T-helper 17 cell (primary cell): ENCODE results near the gene GPHB5. TPM values are rescaled to one million over a fixed set of nuclear protein-coding genes. Genes with fewer than 3 reads are reported as not detected.

Experiments used
- ATAC-seq: fragments of 150-1000 bp; cut with Tn5 transposase; 2 replicates; pipeline ENCODE4 v1.10.0; 2021; ENCODE audit warnings: mild to moderate bottlenecking, moderate library complexity
- DNase-seq, 3 donors: peaks; one replicate each; pipeline versions ENCODE4 v3.0.0 to v3.0.0-alpha.2; 2020 to 2021
- H3K9me3 ChIP-seq: one replicate; pipeline ENCODE4 v1.7.0; 2013; ENCODE audit warnings: low read length, mild to moderate bottlenecking; ENCODE audit not compliant: control insufficient read depth, poor library complexity, severe bottlenecking
- H3K27ac Mint-ChIP-seq: one replicate; pipeline ENCODE4 v1.8.0; 2022; ENCODE audit warnings: mild to moderate bottlenecking, moderate library complexity, mixed read lengths
- H3K27me3 Mint-ChIP-seq: one replicate; pipeline ENCODE4 v1.8.0; 2022; ENCODE audit warnings: mixed read lengths
- H3K36me3 Mint-ChIP-seq: one replicate; pipeline ENCODE4 v1.8.0; 2022; ENCODE audit warnings: low read depth, mixed read lengths
- H3K4me1 Mint-ChIP-seq: one replicate; pipeline ENCODE4 v1.8.0; 2022; ENCODE audit warnings: mild to moderate bottlenecking, mixed read lengths
- H3K4me3 Mint-ChIP-seq: one replicate; pipeline ENCODE4 v1.8.0; 2022; ENCODE audit warnings: mild to moderate bottlenecking, moderate library complexity, mixed read lengths
- total RNA-seq, 4 donors: library from RNA in 2 of 4; stranded (reverse) in 2 of 4; gene quantifications; one replicate each; pipeline ENCODE4 v1.2.3 and lab custom pipeline; 2022 to 2026

GPHB5 gene
- total RNA-seq, 2 donors from 2014 or later = not detected

GRCh38 chr14:63267171-63267570 is 51.6 kb downstream of the GPHB5 start:
- DNase-seq (no peak), ATAC-seq (no peak)
- Mint-ChIP-seq H3K36me3 (no peaks in the 10 kb centered on the region), H3K4me3 (no peak overlapping the region), H3K27me3 (peaks cover 42% of the 10 kb centered on the region), H3K27ac (no peak overlapping the region), H3K4me1 (no peaks in the 10 kb centered on the region)
- H3K9me3 ChIP-seq = no peaks in the 10 kb centered on the region

GRCh38 chr14:63266106-63266505 is 52.6 kb downstream of the GPHB5 start:
- Mint-ChIP-seq H3K36me3 (no peaks in the 10 kb centered on the region), H3K27ac (no peak overlapping the region), H3K4me1 (no peaks in the 10 kb centered on the region), H3K4me3 (no peak overlapping the region), H3K27me3 (peaks cover 52% of the 10 kb centered on the region)
- ATAC-seq (no peak), DNase-seq (no peak)
- no peaks in the 10 kb centered on the region for H3K9me3 ChIP-seq

Other genes with a start within 250 kb of the GPHB5 start
- gene RHOJ, start 114.5 kb downstream of the GPHB5 start, total RNA-seq = not detected
- gene PPP2R5E, start 224.4 kb upstream of the GPHB5 start, total RNA-seq = 10 to 100 TPM; 38.5 to 44.3 TPM